PC-3 (cell line): Measurements from ENCODE around the gene PTGR1. TPM values are rescaled to one million over a fixed set of nuclear protein-coding genes. Genes with fewer than 3 reads are reported as not detected.

Experiments used
- ATAC-seq: fragments of 200-7000 bp; cut with Tn5 transposase; 2 replicates; pipeline ENCODE4 v1.9.1; 2020; ENCODE audit warnings: mild to moderate bottlenecking, moderate library complexity
- BruUV-seq: library from RNA; stranded (reverse); fragments of 400-500 nt; replicated peaks from 2 replicates; lab custom pipeline; 2021; lab: Mats Ljungman, UMichigan
- CTCF ChIA-PET: fragments of 300-600 bp; sonication (Branson Sonifier 250); formaldehyde crosslinking; loops from one replicate; lab custom pipeline; 2022; ENCODE audit warnings: antibody characterized with exemption; lab: Charles Lee
- POLR2A ChIA-PET: fragments of 300-600 bp; sonication (Branson Sonifier 250); formaldehyde crosslinking; loops from one replicate; lab custom pipeline; 2022; ENCODE audit warnings: antibody characterized with exemption; ENCODE audit not compliant: unreplicated experiment; lab: Charles Lee
- DNase-seq: peaks from one replicate; pipeline ENCODE4 v3.0.0-alpha.2; 2015
- H2AFZ ChIP-seq: fragments of 300-600 bp; sonication (generic); 2 replicates; pipeline ENCODE4 v1.6.0; 2016; ENCODE audit warnings: antibody characterized with exemption, low read length
- H3F3A ChIP-seq: fragments of 300-600 bp; sonication (generic); one replicate; pipeline ENCODE4 v1.6.0; 2017; ENCODE audit warnings: antibody characterized with exemption, low read length, control low read depth, mild to moderate bottlenecking; ENCODE audit not compliant: unreplicated experiment
- H3K27ac ChIP-seq: fragments of 300-600 bp; sonication (generic); 2 replicates; pipeline ENCODE4 v1.5.1; 2016; ENCODE audit warnings: mild to moderate bottlenecking, low read length
- H3K27me3 ChIP-seq: fragments of 300-600 bp; sonication (generic); 2 replicates; pipeline ENCODE4 v1.6.1; 2016; ENCODE audit warnings: low read length, mixed read lengths
- H3K36me3 ChIP-seq: fragments of 300-600 bp; sonication (generic); 2 replicates; pipeline ENCODE4 v1.6.1; 2016; ENCODE audit warnings: low read depth, mixed run types, low read length, mixed read lengths
- H3K4me1 ChIP-seq: fragments of 300-600 bp; sonication (generic); 2 replicates; pipeline ENCODE4 v1.5.1; 2016; ENCODE audit warnings: low read length; ENCODE audit not compliant: insufficient read depth
- H3K4me2 ChIP-seq: fragments of 300-600 bp; sonication (generic); 2 replicates; pipeline ENCODE4 v1.6.0; 2016; ENCODE audit warnings: low read length
- H3K4me3 ChIP-seq: fragments of 300-600 bp; sonication (generic); 2 replicates; pipeline ENCODE4 v1.5.1; 2016; ENCODE audit warnings: mild to moderate bottlenecking, low read length, mixed read lengths
- H3K79me2 ChIP-seq: fragments of 300-600 bp; sonication (generic); 2 replicates; pipeline ENCODE4 v1.6.1; 2017; ENCODE audit warnings: low read length, mixed read lengths
- H3K9ac ChIP-seq: fragments of 300-600 bp; sonication (generic); 2 replicates; pipeline ENCODE4 v1.6.0; 2016; ENCODE audit warnings: mild to moderate bottlenecking, low read length
- H3K9me2 ChIP-seq: fragments of 300-600 bp; sonication (generic); replicated peaks from 2 replicates; pipeline ENCODE4 v1.6.1; 2016; ENCODE audit warnings: mixed run types, low read length, mixed read lengths
- H3K9me3 ChIP-seq: fragments of 300-600 bp; sonication (generic); 2 replicates; pipeline ENCODE4 v1.6.1; 2016; ENCODE audit warnings: low read length, mixed read lengths
- H4K20me1 ChIP-seq: fragments of 300-600 bp; sonication (generic); 2 replicates; pipeline ENCODE4 v1.6.1; 2016; ENCODE audit warnings: low read length, mixed read lengths
- EZH2 ChIP-seq: fragments of 300-600 bp; sonication (generic); IDR thresholded peaks from one replicate; pipeline ENCODE4 v1.6.1; 2017; ENCODE audit warnings: antibody characterized with exemption, mild to moderate bottlenecking, low read length; ENCODE audit not compliant: unreplicated experiment
- EZH2phosphoT487 ChIP-seq: fragments of 300-600 bp; sonication (generic); IDR thresholded peaks from 2 replicates; pipeline ENCODE4 v1.6.1; 2018; ENCODE audit warnings: mild to moderate bottlenecking, antibody characterized with exemption, low read length, borderline replicate concordance
- intact Hi-C: fragments of 100-400 bp; cut with micrococcal nuclease; formaldehyde crosslinking; loops from 2 replicates; pipeline ENCODE4 v1.9.0; 2023
- total RNA-seq: library from RNA; depleted of rRNA; stranded (reverse); fragments of >200 nt; gene quantifications from 2 replicates; pipeline ENCODE4 v1.2.3, GENCODE V29; 2014
- TF ChIP-seq, protein P1 (sequence below): fragments of 300-600 bp; sonication (generic); conservative IDR thresholded peaks from 2 replicates; pipeline ENCODE4 v1.5.1; 2017; ENCODE audit warnings: antibody characterized with exemption, low read depth, mild to moderate bottlenecking, low read length

PTGR1 gene
- total RNA-seq, 1 experiment from 2014 or later = 43.1 TPM

DNA sequence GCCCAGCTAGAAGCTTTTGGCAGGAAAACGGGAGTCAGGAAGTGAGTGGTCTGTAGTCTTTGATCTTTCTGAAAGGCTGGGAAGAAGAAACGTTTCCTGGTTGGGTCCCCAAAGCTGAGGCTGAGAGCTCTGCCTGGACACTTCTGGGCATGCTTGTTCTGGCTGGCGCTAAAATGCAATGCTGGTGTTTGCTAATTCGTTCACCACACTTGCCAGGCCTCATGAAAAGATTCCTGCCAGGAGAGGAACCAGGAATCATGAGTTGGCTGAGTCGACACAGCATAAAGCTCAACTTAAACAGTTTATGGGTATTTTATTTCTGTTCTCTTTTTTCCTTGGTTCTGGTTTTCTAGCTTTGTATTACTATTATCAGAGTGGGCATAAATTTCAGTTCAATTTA is 10.7 kb upstream of the PTGR1 start:
- Histone ChIP-seq H3K27me3 (no peaks in the 10 kb centered on the region), H4K20me1 (no peaks in the 10 kb centered on the region), H3K4me2 (no peak overlapping the region), H2AFZ (no peak overlapping the region), H3K4me3 (no peak overlapping the region), H3K9me3 (no peaks in the 10 kb centered on the region), H3F3A (no peaks in the 10 kb centered on the region), H3K9ac (no peak overlapping the region), H3K79me2 (no peaks in the 10 kb centered on the region), H3K9me2 (no peaks in the 10 kb centered on the region), H3K36me3 (no peaks in the 10 kb centered on the region), H3K27ac (no peak overlapping the region), H3K4me1 (no peaks in the 10 kb centered on the region)
- ATAC-seq (no peak), DNase-seq (no peak)
- no TSS peak for BruUV-seq
- intact Hi-C loops = no loop called here
- TF ChIP-seq, protein P1, sequence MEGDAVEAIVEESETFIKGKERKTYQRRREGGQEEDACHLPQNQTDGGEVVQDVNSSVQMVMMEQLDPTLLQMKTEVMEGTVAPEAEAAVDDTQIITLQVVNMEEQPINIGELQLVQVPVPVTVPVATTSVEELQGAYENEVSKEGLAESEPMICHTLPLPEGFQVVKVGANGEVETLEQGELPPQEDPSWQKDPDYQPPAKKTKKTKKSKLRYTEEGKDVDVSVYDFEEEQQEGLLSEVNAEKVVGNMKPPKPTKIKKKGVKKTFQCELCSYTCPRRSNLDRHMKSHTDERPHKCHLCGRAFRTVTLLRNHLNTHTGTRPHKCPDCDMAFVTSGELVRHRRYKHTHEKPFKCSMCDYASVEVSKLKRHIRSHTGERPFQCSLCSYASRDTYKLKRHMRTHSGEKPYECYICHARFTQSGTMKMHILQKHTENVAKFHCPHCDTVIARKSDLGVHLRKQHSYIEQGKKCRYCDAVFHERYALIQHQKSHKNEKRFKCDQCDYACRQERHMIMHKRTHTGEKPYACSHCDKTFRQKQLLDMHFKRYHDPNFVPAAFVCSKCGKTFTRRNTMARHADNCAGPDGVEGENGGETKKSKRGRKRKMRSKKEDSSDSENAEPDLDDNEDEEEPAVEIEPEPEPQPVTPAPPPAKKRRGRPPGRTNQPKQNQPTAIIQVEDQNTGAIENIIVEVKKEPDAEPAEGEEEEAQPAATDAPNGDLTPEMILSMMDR = no peak
- no peak for TF ChIP-seq EZH2
- TF ChIP-seq EZH2phosphoT487 = no peak
- ChIA-PET POLR2A (no interaction called here), CTCF (interaction anchor here (0.6 kb wide), 1 partner anchor 12 kb away, joined by 9 read pairs; no protein-coding TSS in a partner anchor)

- H3K4me1 ChIP-seq = peaks cover 11% of the 10 kb centered on the region
- DNase-seq = no peak
- POLR2A ChIA-PET = interaction anchor here (0.5 kb wide), 1 partner anchor 249 kb away, joined by 10 read pairs; no protein-coding TSS in a partner anchor
- no peaks in the 10 kb centered on the region for H3K9me2 ChIP-seq
- H4K20me1 ChIP-seq = no peaks in the 10 kb centered on the region
- TF ChIP-seq, protein P1 = no peak
- no peak for TF ChIP-seq EZH2phosphoT487
- CTCF ChIA-PET = interaction anchor here (1.0 kb wide), 1 partner anchor 16 kb away, joined by 3 read pairs; no protein-coding TSS in a partner anchor
- H3K27me3 ChIP-seq = no peaks in the 10 kb centered on the region
- no peak overlapping the region for H3K4me2 ChIP-seq
- no peak overlapping the region for H3K9ac ChIP-seq
- intact Hi-C loops = no loop called here
- no peak for ATAC-seq
- no peaks in the 10 kb centered on the region for H3F3A ChIP-seq
- no peaks in the 10 kb centered on the region for H3K36me3 ChIP-seq
- no TSS peak for BruUV-seq
- no peak overlapping the region for H2AFZ ChIP-seq
- H3K27ac ChIP-seq = no peak overlapping the region
- H3K4me3 ChIP-seq = no peak overlapping the region
- H3K9me3 ChIP-seq = no peaks in the 10 kb centered on the region
- no peaks in the 10 kb centered on the region for H3K79me2 ChIP-seq
These were observed 5.7 kb upstream of the PTGR1 start for GRCh38 chr9:111605041-111605559.

DNA sequence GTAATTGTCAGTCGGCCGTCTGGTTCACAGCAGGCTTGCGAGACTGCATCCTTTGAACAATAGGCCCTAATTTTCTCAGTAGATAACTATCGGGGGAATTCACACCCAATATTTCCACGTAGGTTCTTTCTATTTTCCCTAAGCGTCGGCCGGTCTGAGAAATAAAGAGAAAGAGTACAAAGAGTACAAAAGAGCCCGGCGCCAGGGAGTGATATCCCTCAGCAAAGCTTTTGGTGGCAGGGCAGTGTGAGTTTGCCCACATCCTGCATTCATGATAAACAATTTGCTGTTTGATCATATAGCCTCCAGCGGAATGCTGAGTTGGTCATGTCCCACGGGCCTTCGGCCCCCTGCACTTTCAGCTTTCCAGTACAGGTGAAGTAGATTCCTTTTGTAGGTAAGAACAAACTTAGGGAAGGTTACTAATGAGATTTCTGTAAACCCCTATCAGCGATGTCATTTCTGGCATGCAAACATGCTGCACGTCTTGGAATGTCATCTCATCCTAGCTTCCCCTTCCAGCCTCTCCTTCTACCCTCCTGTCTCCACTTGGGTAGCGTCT is 4.7 kb upstream of the PTGR1 start:
- POLR2A ChIA-PET = no interaction called here
- no TSS peak for BruUV-seq
- CTCF ChIA-PET = interaction anchor here (1.0 kb wide), 1 partner anchor 17 kb away, joined by 3 read pairs; no protein-coding TSS in a partner anchor

More for the DNA sequence above, 4.7 kb upstream of the PTGR1 start:
- Histone ChIP-seq H3K36me3 (no peaks in the 10 kb centered on the region), H3K9me3 (no peaks in the 10 kb centered on the region), H3K79me2 (peaks cover 7% of the 10 kb centered on the region), H2AFZ (no peak overlapping the region), H3K9ac (no peak overlapping the region), H3K27me3 (no peaks in the 10 kb centered on the region), H3K4me3 (no peak overlapping the region), H3K4me2 (no peak overlapping the region), H3K9me2 (no peaks in the 10 kb centered on the region), H3F3A (no peaks in the 10 kb centered on the region), H3K27ac (no peak overlapping the region), H3K4me1 (peaks cover 11% of the 10 kb centered on the region), H4K20me1 (no peaks in the 10 kb centered on the region)
- intact Hi-C loops = no loop called here
- DNase-seq (no peak), ATAC-seq (no peak)
- TF ChIP-seq, protein P1 = no peak
- no peak for TF ChIP-seq EZH2phosphoT487
- no peak for TF ChIP-seq EZH2
